Endothelial cell of umbilical vein (primary cell): ENCODE measurements around the gene TMEM184C. TPM values are rescaled to one million over a fixed set of nuclear protein-coding genes. Genes with fewer than 3 reads are reported as not detected.

ENCODE experiments used
- BruUV-seq: library from RNA; stranded (reverse); fragments of 400-500 nt; replicated peaks from 2 replicates; lab custom pipeline; 2021; lab: Mats Ljungman, UMichigan
- CTCF ChIA-PET: fragments of 300-600, 350-600 bp; sonication (Branson Sonifier 250); formaldehyde crosslinking; loops from one replicate; lab custom pipeline; 2021; ENCODE audit warnings: antibody characterized with exemption, inconsistent platforms; lab: Charles Lee
- POLR2A ChIA-PET: fragments of 300-600, 350-600 bp; sonication (Branson Sonifier 250); formaldehyde crosslinking; loops from one replicate; lab custom pipeline; 2021; ENCODE audit warnings: antibody characterized with exemption, inconsistent platforms; lab: Charles Lee
- DNase-seq: peaks from one replicate; pipeline ENCODE4 v3.0.0-alpha.2; 2011; ENCODE audit warnings: low read depth, low spot score
- FAIRE-seq: peaks from 2 replicates; lab custom pipeline; 2011; peaks lifted over from hg19 to GRCh38; lab: Jason Lieb, UNC
- H2AFZ ChIP-seq: 2 replicates; pipeline ENCODE4 v1.6.0; 2012; ENCODE audit warnings: low read depth, low read length, control low read depth, inconsistent platforms
- H3K27ac ChIP-seq: 2 replicates; pipeline ENCODE4 v1.5.1; 2011; ENCODE audit warnings: low read depth, mild to moderate bottlenecking, control low read depth, low read length, moderate library complexity; ENCODE audit not compliant: insufficient read depth
- H3K27me3 ChIP-seq, 2 experiments: 2 replicates each; pipeline versions ENCODE4 v1.6.0 to v1.6.1; 2011; ENCODE audit warnings: low read length in 2 of 2, mixed read lengths in 1 of 2; ENCODE audit not compliant: control insufficient read depth in 2 of 2, insufficient read depth in 2 of 2
- H3K36me3 ChIP-seq, 2 experiments: 2 replicates in 1 of 2; 3 replicates in 1 of 2; pipeline ENCODE4 v1.5.1; 2011; ENCODE audit warnings: low read length in 2 of 2, mild to moderate bottlenecking in 1 of 2, moderate library complexity in 1 of 2; ENCODE audit not compliant: control insufficient read depth in 2 of 2, insufficient read depth in 2 of 2; ENCODE audit errors: extremely low read depth in 1 of 2
- H3K4me1 ChIP-seq: 3 replicates; pipeline ENCODE4 v1.5.1; 2011; ENCODE audit warnings: mild to moderate bottlenecking, low read length; ENCODE audit not compliant: control insufficient read depth, insufficient read depth; ENCODE audit errors: extremely low read depth
- H3K4me2 ChIP-seq: 2 replicates; pipeline ENCODE4 v1.6.1; 2011; ENCODE audit warnings: low read length, control low read depth, mixed read lengths; ENCODE audit not compliant: insufficient read depth
- H3K4me3 ChIP-seq, 3 experiments: fragments of 200-600 bp in 1 of 3; sonication (generic), shearing (Covaris generic) in 1 of 3; replicated peaks in 1 of 3; 2 replicates each; pipeline ENCODE4 v1.5.1; 2011 to 2016; ENCODE audit warnings: control low read depth in 3 of 3, low read length in 3 of 3, mild to moderate bottlenecking in 2 of 3, inconsistent platforms in 1 of 3, low read depth in 1 of 3, moderate library complexity in 1 of 3; ENCODE audit not compliant: insufficient read depth in 1 of 3
- H3K79me2 ChIP-seq: 2 replicates; pipeline ENCODE4 v1.6.0; 2012; ENCODE audit warnings: low read length, inconsistent platforms; ENCODE audit not compliant: control insufficient read depth, insufficient read depth
- H3K9ac ChIP-seq: replicated peaks from 2 replicates; pipeline ENCODE3; 2011; ENCODE audit warnings: low read length, control low read depth; ENCODE audit not compliant: insufficient read depth; ENCODE audit errors: extremely low read depth
- H3K9me1 ChIP-seq: replicated peaks from 3 replicates; pipeline ENCODE4 v1.6.0; 2011; ENCODE audit warnings: mild to moderate bottlenecking, low read length; ENCODE audit not compliant: control insufficient read depth, insufficient read depth; ENCODE audit errors: extremely low read depth
- H3K9me3 ChIP-seq: replicated peaks from 2 replicates; pipeline ENCODE4 v1.5.1; 2012; ENCODE audit warnings: low read length, inconsistent platforms; ENCODE audit not compliant: control insufficient read depth, insufficient read depth
- H4K20me1 ChIP-seq: replicated peaks from 2 replicates; pipeline ENCODE3; 2011; ENCODE audit warnings: mild to moderate bottlenecking, low read length; ENCODE audit not compliant: control insufficient read depth, insufficient read depth; ENCODE audit errors: extremely low read depth
- EZH2 ChIP-seq: IDR thresholded peaks from 2 replicates; pipeline ENCODE4 v1.6.1; 2012; ENCODE audit warnings: borderline replicate concordance, low read depth, mild to moderate bottlenecking, moderate library complexity, low read length, inconsistent platforms; ENCODE audit not compliant: severe bottlenecking
- FOS ChIP-seq: IDR thresholded peaks from 2 replicates; pipeline ENCODE4 v1.6.1; 2011; ENCODE audit warnings: mild to moderate bottlenecking, low read length, moderate library complexity, borderline replicate concordance; ENCODE audit not compliant: insufficient read depth
- GATA2 ChIP-seq: IDR thresholded peaks from 2 replicates; pipeline ENCODE4 v1.7.0; 2011; ENCODE audit warnings: low read depth, mild to moderate bottlenecking, moderate library complexity, mixed read lengths, low read length; ENCODE audit not compliant: insufficient read length, insufficient read depth
- JUN ChIP-seq: IDR thresholded peaks from 2 replicates; pipeline ENCODE4 v1.6.1; 2011; ENCODE audit warnings: borderline replicate concordance, low read depth; ENCODE audit not compliant: insufficient read length, insufficient read depth
- MYC ChIP-seq: IDR thresholded peaks from one replicate; pipeline ENCODE4 v1.6.1; 2011; ENCODE audit warnings: mild to moderate bottlenecking, low read depth, low read length
- POLR2A ChIP-seq: IDR thresholded peaks from 2 replicates; pipeline ENCODE4 v1.6.1; 2012; ENCODE audit warnings: low read depth, mild to moderate bottlenecking, control low read depth, low read length
- POLR2AphosphoS5 ChIP-seq: IDR thresholded peaks from 2 replicates; pipeline ENCODE4 v1.6.1; 2012; ENCODE audit warnings: low read depth, mild to moderate bottlenecking, control low read depth, low read length, moderate library complexity; ENCODE audit not compliant: insufficient read depth
- dilution Hi-C: fragments of 300-500 bp; cut with MboI; formaldehyde crosslinking; loops from one replicate; pipeline ENCODE4 v1.15.0; 2019; ENCODE audit warnings: low sequenced_read_pairs; ENCODE audit not compliant: extremely low pct_ligation_motif_present
- intact Hi-C: fragments of 100-400 bp; cut with micrococcal nuclease; formaldehyde crosslinking; loops from one replicate; pipeline ENCODE4 v1.10.0; 2022
- polyA plus RNA-seq, 4 experiments: library from polyadenylated mRNA; depleted of rRNA in 3 of 4; stranded (reverse) in 3 of 4; unstranded in 1 of 4; fragments of >200 nt; gene quantifications; 2 replicates each; pipeline versions ENCODE4 v1.2.1 to v1.2.3, GENCODE V29; 2011 to 2012; ENCODE audit warnings: missing spikeins in 1 of 4
- total RNA-seq: library from RNA; stranded (reverse); gene quantifications from 2 replicates; pipeline ENCODE4 v1.2.3, GENCODE V29; 2021
- TF ChIP-seq, protein P1 (sequence below): IDR thresholded peaks from 2 replicates; pipeline ENCODE4 v1.6.1; 2011; ENCODE audit not compliant: insufficient read depth, insufficient read length
- TF ChIP-seq, protein P2 (sequence below), 2 donors: IDR thresholded peaks; 1 replicate in 1 of 2; 2 replicates in 1 of 2; pipeline ENCODE4 v1.5.1; 2011; ENCODE audit warnings: low read length in 2 of 2, mild to moderate bottlenecking in 2 of 2, moderate library complexity in 2 of 2, control low read depth in 1 of 2, inconsistent platforms in 1 of 2, low read depth in 1 of 2; ENCODE audit not compliant: insufficient read depth in 1 of 2; ENCODE audit errors: extremely low read depth in 1 of 2

The TMEM184C gene
- total and polyA plus RNA-seq, 2 donors (not counting 3 experiments of a cell fraction or from before 2014, with no cell fraction given) = 10.3 to 29.2 TPM

DNA sequence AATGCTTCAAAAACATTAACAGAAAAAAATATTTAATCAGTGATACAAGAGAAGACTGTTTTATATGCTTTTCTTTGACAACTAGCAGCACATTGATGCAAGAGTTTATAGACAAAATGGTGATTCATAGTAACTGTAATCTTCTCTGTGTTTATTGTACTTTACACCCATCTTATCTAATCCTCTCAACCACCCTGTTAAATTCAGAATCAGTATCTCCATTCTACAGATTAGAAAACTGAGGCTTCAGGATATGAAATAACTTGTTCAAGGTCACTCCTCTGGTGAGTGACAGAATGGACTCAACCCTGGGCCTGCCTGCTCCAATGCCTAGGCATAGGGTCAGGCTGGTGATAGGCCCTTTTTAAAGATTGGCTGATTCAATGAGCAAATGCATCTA, 26.1 kb upstream of the TMEM184C start:
- H3K27ac ChIP-seq = no peak overlapping the region
- intact Hi-C loops (no loop called here), dilution Hi-C loops (no loop called here)
- H3K9ac ChIP-seq = no peak overlapping the region
- DNase-seq (no peak), FAIRE-seq (no peak)
- H4K20me1 ChIP-seq = no peaks in the 10 kb centered on the region
- H3K4me1 ChIP-seq = no peaks in the 10 kb centered on the region
- no peak for TF ChIP-seq EZH2
- no peak for TF ChIP-seq JUN
- no peak for TF ChIP-seq FOS
- TF ChIP-seq, protein P1, sequence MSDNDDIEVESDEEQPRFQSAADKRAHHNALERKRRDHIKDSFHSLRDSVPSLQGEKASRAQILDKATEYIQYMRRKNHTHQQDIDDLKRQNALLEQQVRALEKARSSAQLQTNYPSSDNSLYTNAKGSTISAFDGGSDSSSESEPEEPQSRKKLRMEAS = no peak
- TF ChIP-seq MYC = no peak
- no peak for TF ChIP-seq POLR2AphosphoS5
- no peak for TF ChIP-seq GATA2
- TF ChIP-seq, protein P2, sequence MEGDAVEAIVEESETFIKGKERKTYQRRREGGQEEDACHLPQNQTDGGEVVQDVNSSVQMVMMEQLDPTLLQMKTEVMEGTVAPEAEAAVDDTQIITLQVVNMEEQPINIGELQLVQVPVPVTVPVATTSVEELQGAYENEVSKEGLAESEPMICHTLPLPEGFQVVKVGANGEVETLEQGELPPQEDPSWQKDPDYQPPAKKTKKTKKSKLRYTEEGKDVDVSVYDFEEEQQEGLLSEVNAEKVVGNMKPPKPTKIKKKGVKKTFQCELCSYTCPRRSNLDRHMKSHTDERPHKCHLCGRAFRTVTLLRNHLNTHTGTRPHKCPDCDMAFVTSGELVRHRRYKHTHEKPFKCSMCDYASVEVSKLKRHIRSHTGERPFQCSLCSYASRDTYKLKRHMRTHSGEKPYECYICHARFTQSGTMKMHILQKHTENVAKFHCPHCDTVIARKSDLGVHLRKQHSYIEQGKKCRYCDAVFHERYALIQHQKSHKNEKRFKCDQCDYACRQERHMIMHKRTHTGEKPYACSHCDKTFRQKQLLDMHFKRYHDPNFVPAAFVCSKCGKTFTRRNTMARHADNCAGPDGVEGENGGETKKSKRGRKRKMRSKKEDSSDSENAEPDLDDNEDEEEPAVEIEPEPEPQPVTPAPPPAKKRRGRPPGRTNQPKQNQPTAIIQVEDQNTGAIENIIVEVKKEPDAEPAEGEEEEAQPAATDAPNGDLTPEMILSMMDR (IDR thresholded peaks at IDR 0.05; ENCODE audit: extremely low read depth in 1 of 2, insufficient read depth in 1 of 2, low read depth in 1 of 2, low read length in 2 of 2) = no peak
- TF ChIP-seq POLR2A = no peak
- no TSS peak for BruUV-seq
- no peak overlapping the region for H3K4me3 ChIP-seq
- no peaks in the 10 kb centered on the region for H3K79me2 ChIP-seq
- CTCF ChIA-PET = interaction anchor here (0.6 to 7.6 kb wide), 21 partner anchors 10 to 573 kb away, joined by 3 to 233 read pairs (median 21); no protein-coding TSS in a partner anchor
- H3K36me3 ChIP-seq = no peaks in the 10 kb centered on the region
- no peak overlapping the region for H2AFZ ChIP-seq
- H3K27me3 ChIP-seq = peaks cover 0 to 3% of the 10 kb centered on the region in 2 experiments
- no peaks in the 10 kb centered on the region for H3K9me3 ChIP-seq
- H3K9me1 ChIP-seq = no peaks in the 10 kb centered on the region
- POLR2A ChIA-PET = no interaction called here
- no peak overlapping the region for H3K4me2 ChIP-seq
